GM23338 (cell line): ENCODE results near the gene TIMM10. TPM values are rescaled to one million over a fixed set of nuclear protein-coding genes. Genes with fewer than 3 reads are reported as not detected.
A peak's percentile ranks its signal among the peaks of the same experiment; 100 is the strongest.

Source experiments
- ATAC-seq: fragments of 200-7000 bp; cut with Tn5 transposase; 3 replicates; pipeline ENCODE4 v1.9.1; 2020
- DNase-seq: peaks from one replicate; pipeline ENCODE4 v3.0.0-alpha.2; 2015; ENCODE audit warnings: low spot score
- H2AFZ ChIP-seq: fragments of 200-600 bp; sonication (generic); 2 replicates; pipeline ENCODE4 v1.8.0; 2016; ENCODE audit warnings: antibody characterized with exemption, mild to moderate bottlenecking, moderate library complexity
- H3F3A ChIP-seq: fragments of 200-600 bp; sonication (generic); replicated peaks from 2 replicates; pipeline ENCODE4 v1.8.0; 2017; ENCODE audit warnings: antibody characterized with exemption, mixed run types, low read depth
- H3K27ac ChIP-seq: fragments of 200-600 bp; sonication (generic); 2 replicates; pipeline ENCODE4 v1.6.1; 2016; ENCODE audit warnings: low read depth
- H3K27me3 ChIP-seq: fragments of 200-600 bp; sonication (generic); 2 replicates; pipeline ENCODE4 v1.8.0; 2016; ENCODE audit warnings: mild to moderate bottlenecking, mixed run types, moderate library complexity; ENCODE audit not compliant: insufficient read depth
- H3K36me3 ChIP-seq: fragments of 200-600 bp; sonication (generic); 2 replicates; pipeline ENCODE4 v1.8.0; 2016; ENCODE audit warnings: mild to moderate bottlenecking; ENCODE audit not compliant: insufficient read depth
- H3K4me1 ChIP-seq: fragments of 200-600 bp; sonication (generic); 2 replicates; pipeline ENCODE4 v1.8.0; 2016; ENCODE audit warnings: mild to moderate bottlenecking, moderate library complexity; ENCODE audit not compliant: insufficient read depth
- H3K4me2 ChIP-seq: fragments of 200-600 bp; sonication (generic); 2 replicates; pipeline ENCODE4 v1.7.1; 2017; ENCODE audit warnings: mixed run types
- H3K4me3 ChIP-seq: fragments of 200-600 bp; sonication (generic); 2 replicates; pipeline ENCODE4 v1.6.1; 2016; ENCODE audit warnings: mixed run types
- H3K79me2 ChIP-seq: fragments of 200-600 bp; sonication (generic); replicated peaks from 2 replicates; pipeline ENCODE4 v1.8.0; 2017; ENCODE audit warnings: mild to moderate bottlenecking; ENCODE audit not compliant: insufficient read depth
- H3K9me2 ChIP-seq: fragments of 200-600 bp; sonication (generic); 2 replicates; pipeline ENCODE4 v1.8.0; 2017; ENCODE audit not compliant: insufficient read depth
- H4K20me1 ChIP-seq: fragments of 200-600 bp; sonication (generic); replicated peaks from 2 replicates; pipeline ENCODE4 v1.8.0; 2017; ENCODE audit warnings: mild to moderate bottlenecking; ENCODE audit not compliant: insufficient read depth
- H3K27ac Mint-ChIP-seq: 2 replicates; pipeline ENCODE4 v1.8.0; 2020; ENCODE audit warnings: inconsistent platforms, mild to moderate bottlenecking, moderate library complexity, mixed read lengths
- H3K27me3 Mint-ChIP-seq: 3 replicates; pipeline ENCODE4 v1.8.0; 2022; ENCODE audit warnings: low read depth, mild to moderate bottlenecking, moderate library complexity, mixed read lengths, inconsistent platforms; ENCODE audit not compliant: insufficient read depth, poor library complexity
- H3K36me3 Mint-ChIP-seq: 3 replicates; pipeline ENCODE4 v1.8.0; 2021; ENCODE audit warnings: low read depth, mild to moderate bottlenecking, inconsistent platforms, moderate library complexity, mixed read lengths
- H3K4me1 Mint-ChIP-seq: 3 replicates; pipeline ENCODE4 v1.8.0; 2020; ENCODE audit warnings: mild to moderate bottlenecking, inconsistent platforms, mixed read lengths
- H3K4me3 Mint-ChIP-seq: 3 replicates; pipeline ENCODE4 v1.8.0; 2021; ENCODE audit warnings: moderate library complexity, mild to moderate bottlenecking, inconsistent platforms, mixed read lengths
- H3K9me3 Mint-ChIP-seq: 3 replicates; pipeline ENCODE4 v1.8.0; 2020; ENCODE audit warnings: moderate library complexity, mild to moderate bottlenecking, inconsistent platforms, mixed read lengths
- CREB1 ChIP-seq: fragments of 250-450 bp; sonication (Bioruptor Pico); IDR thresholded peaks from 2 replicates; pipeline ENCODE4 v1.5.0; 2020; ENCODE audit warnings: low read depth, mild to moderate bottlenecking, moderate library complexity
- EZH2 ChIP-seq: fragments of 200-600 bp; sonication (generic); IDR thresholded peaks from one replicate; pipeline ENCODE4 v1.8.0; 2017; ENCODE audit warnings: antibody characterized with exemption, mild to moderate bottlenecking, low read depth; ENCODE audit not compliant: unreplicated experiment
- EZH2phosphoT487 ChIP-seq: fragments of 200-600 bp; sonication (generic); IDR thresholded peaks from one replicate; pipeline ENCODE4 v1.8.1; 2018; ENCODE audit warnings: antibody characterized with exemption; ENCODE audit not compliant: unreplicated experiment
- POLR2AphosphoS5 ChIP-seq: IDR thresholded peaks from 2 replicates; pipeline ENCODE4 v1.6.1; 2016; ENCODE audit warnings: antibody characterized with exemption, low read depth
- STAT1 ChIP-seq: IDR thresholded peaks from one replicate; pipeline ENCODE4 v1.6.1; 2016; ENCODE audit warnings: antibody characterized with exemption; ENCODE audit not compliant: unreplicated experiment
- ZNF114 ChIP-seq: fragments of 250-450 bp; sonication (Bioruptor Pico); IDR thresholded peaks from 2 replicates; pipeline ENCODE4 v1.5.0; 2020; ENCODE audit warnings: mild to moderate bottlenecking, moderate library complexity
- ZNF331 ChIP-seq: fragments of 250-450 bp; sonication (Bioruptor Pico); IDR thresholded peaks from 2 replicates; pipeline ENCODE4 v1.5.0; 2020; ENCODE audit warnings: low read depth, mild to moderate bottlenecking, moderate library complexity
- polyA plus RNA-seq: library from polyadenylated mRNA; unstranded; fragments of >200 nt; fragmentation: Nextera tagmentation; extraction: Ambion mirVana; gene quantifications from 2 replicates; pipeline ENCODE4 v1.2.1, GENCODE V29; 2016
- total RNA-seq: library from RNA; depleted of rRNA; stranded (reverse); fragments of >200 nt; shearing (Covaris generic); gene quantifications from 2 replicates; pipeline ENCODE4 v1.2.3, GENCODE V29; 2014
- TF ChIP-seq, protein P1 (sequence below): IDR thresholded peaks from 2 replicates; pipeline ENCODE4 v1.6.1; 2016; ENCODE audit warnings: antibody characterized with exemption
- TF ChIP-seq, protein P2 (sequence below): IDR thresholded peaks from one replicate; pipeline ENCODE4 v1.6.1; 2018; ENCODE audit warnings: antibody characterized with exemption; ENCODE audit not compliant: unreplicated experiment
- TF ChIP-seq, protein P3 (sequence below), 2 experiments: fragments of 200-600 bp in 1 of 2; sonication (generic) in 1 of 2; conservative IDR thresholded peaks; 2 replicates each; pipeline versions ENCODE4 v1.5.1 to v1.6.1; 2016 to 2017; ENCODE audit warnings: antibody characterized with exemption in 2 of 2, low read depth in 2 of 2, mild to moderate bottlenecking in 2 of 2, moderate library complexity in 1 of 2
- TF ChIP-seq, protein P4 (sequence below): fragments of 250-450 bp; sonication (Bioruptor Pico); IDR thresholded peaks from 2 replicates; pipeline ENCODE4 v1.5.0; 2020; ENCODE audit warnings: mild to moderate bottlenecking, moderate library complexity

Gene TIMM10
- total and polyA plus RNA-seq, 2 experiments from 2014 or later, result 59.1 to 194 TPM

DNA sequence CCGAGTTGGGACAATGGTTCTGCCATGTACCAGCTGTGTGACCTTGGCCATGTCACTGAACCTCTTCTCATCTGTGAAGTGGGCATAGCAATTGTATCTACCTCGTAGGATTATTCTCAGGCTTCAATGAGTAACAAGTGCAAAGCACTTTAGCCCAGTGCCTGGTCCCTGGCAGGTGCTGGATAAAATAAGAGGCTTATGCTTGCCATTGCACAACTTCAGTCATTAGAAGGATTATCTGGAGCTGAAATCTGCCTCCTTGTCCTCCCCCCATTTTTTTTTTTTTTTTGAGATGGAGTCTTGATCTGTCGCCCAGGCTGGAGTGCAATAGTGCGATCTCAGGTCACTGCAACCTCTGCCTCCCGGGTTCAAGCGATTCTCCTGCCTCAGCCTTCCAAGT, 14.0 kb upstream of the TIMM10 start (continued):
- TF ChIP-seq, protein P1, sequence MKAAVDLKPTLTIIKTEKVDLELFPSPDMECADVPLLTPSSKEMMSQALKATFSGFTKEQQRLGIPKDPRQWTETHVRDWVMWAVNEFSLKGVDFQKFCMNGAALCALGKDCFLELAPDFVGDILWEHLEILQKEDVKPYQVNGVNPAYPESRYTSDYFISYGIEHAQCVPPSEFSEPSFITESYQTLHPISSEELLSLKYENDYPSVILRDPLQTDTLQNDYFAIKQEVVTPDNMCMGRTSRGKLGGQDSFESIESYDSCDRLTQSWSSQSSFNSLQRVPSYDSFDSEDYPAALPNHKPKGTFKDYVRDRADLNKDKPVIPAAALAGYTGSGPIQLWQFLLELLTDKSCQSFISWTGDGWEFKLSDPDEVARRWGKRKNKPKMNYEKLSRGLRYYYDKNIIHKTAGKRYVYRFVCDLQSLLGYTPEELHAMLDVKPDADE, result no peak

DNA sequence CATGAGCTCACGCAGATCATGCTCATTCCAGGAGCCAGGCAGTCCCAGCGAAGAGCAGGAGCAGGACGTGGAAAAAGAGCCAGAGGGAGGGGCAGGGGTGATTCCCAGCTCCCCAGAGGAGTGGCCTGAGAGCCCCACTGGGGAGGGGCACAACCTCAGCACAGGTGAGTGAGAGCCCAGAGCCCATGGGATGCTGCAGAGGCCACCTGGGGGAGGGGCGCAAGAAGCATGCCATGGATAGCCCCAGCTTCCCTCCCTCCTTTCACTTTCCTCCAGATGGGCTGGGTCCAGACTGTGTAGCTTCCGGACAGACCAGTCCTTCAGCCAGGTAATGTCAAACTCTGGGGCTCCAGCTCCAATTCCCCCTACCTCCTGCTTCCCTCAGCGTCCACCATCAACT, 13.0 kb upstream of the TIMM10 start:
- 0 out of 2 replicates have a peak overlapping the region, but pooled peaks have one; percentile 76 for H2AFZ ChIP-seq
- H3K79me2 ChIP-seq, result no peaks in the 10 kb centered on the region
- DNase-seq, result peak; percentile 60
- H3K4me1 ChIP-seq, result peaks cover 16% of the 10 kb centered on the region; the same call in 1 of the 2 replicates
- peaks cover 5% of the 10 kb centered on the region; the same call in 1 of the 3 replicates for H3K36me3 Mint-ChIP-seq
- no peaks in the 10 kb centered on the region for H4K20me1 ChIP-seq
- peaks cover 18% of the 10 kb centered on the region for H3K27me3 Mint-ChIP-seq
- H3K36me3 ChIP-seq, result no peaks in the 10 kb centered on the region
- peak overlapping the region; percentile 9; the same call in 1 of the 3 replicates for H3K4me3 Mint-ChIP-seq
- peak; percentile 71 for ATAC-seq
- no peaks in the 10 kb centered on the region for H3K27me3 ChIP-seq
- no peaks in the 10 kb centered on the region for H3K9me2 ChIP-seq
- H3K27ac ChIP-seq, result no peak overlapping the region
- peaks cover 20% of the 10 kb centered on the region for H3K4me1 Mint-ChIP-seq
- no peaks in the 10 kb centered on the region for H3F3A ChIP-seq
- H3K4me2 ChIP-seq, result peak overlapping the region; percentile 70
- peaks cover 3% of the 10 kb centered on the region; the same call in 2 of the 3 replicates for H3K9me3 Mint-ChIP-seq
- H3K4me3 ChIP-seq, result no peak overlapping the region
- H3K27ac Mint-ChIP-seq, result no peak overlapping the region
- TF ChIP-seq, protein P2, sequence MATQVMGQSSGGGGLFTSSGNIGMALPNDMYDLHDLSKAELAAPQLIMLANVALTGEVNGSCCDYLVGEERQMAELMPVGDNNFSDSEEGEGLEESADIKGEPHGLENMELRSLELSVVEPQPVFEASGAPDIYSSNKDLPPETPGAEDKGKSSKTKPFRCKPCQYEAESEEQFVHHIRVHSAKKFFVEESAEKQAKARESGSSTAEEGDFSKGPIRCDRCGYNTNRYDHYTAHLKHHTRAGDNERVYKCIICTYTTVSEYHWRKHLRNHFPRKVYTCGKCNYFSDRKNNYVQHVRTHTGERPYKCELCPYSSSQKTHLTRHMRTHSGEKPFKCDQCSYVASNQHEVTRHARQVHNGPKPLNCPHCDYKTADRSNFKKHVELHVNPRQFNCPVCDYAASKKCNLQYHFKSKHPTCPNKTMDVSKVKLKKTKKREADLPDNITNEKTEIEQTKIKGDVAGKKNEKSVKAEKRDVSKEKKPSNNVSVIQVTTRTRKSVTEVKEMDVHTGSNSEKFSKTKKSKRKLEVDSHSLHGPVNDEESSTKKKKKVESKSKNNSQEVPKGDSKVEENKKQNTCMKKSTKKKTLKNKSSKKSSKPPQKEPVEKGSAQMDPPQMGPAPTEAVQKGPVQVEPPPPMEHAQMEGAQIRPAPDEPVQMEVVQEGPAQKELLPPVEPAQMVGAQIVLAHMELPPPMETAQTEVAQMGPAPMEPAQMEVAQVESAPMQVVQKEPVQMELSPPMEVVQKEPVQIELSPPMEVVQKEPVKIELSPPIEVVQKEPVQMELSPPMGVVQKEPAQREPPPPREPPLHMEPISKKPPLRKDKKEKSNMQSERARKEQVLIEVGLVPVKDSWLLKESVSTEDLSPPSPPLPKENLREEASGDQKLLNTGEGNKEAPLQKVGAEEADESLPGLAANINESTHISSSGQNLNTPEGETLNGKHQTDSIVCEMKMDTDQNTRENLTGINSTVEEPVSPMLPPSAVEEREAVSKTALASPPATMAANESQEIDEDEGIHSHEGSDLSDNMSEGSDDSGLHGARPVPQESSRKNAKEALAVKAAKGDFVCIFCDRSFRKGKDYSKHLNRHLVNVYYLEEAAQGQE, result no peak
- TF ChIP-seq EZH2 (no peak), STAT1 (no peak), ZNF331 (CRISPR knock-in tag) (no peak), EZH2phosphoT487 (no peak), ZNF114 (CRISPR knock-in tag) (no peak), CREB1 (no peak), POLR2AphosphoS5 (no peak)
- TF ChIP-seq, protein P3, sequence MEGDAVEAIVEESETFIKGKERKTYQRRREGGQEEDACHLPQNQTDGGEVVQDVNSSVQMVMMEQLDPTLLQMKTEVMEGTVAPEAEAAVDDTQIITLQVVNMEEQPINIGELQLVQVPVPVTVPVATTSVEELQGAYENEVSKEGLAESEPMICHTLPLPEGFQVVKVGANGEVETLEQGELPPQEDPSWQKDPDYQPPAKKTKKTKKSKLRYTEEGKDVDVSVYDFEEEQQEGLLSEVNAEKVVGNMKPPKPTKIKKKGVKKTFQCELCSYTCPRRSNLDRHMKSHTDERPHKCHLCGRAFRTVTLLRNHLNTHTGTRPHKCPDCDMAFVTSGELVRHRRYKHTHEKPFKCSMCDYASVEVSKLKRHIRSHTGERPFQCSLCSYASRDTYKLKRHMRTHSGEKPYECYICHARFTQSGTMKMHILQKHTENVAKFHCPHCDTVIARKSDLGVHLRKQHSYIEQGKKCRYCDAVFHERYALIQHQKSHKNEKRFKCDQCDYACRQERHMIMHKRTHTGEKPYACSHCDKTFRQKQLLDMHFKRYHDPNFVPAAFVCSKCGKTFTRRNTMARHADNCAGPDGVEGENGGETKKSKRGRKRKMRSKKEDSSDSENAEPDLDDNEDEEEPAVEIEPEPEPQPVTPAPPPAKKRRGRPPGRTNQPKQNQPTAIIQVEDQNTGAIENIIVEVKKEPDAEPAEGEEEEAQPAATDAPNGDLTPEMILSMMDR (conservative IDR thresholded peaks at IDR 0.05; ENCODE audit: low read depth in 2 of 2), result no peak
- TF ChIP-seq, protein P4, sequence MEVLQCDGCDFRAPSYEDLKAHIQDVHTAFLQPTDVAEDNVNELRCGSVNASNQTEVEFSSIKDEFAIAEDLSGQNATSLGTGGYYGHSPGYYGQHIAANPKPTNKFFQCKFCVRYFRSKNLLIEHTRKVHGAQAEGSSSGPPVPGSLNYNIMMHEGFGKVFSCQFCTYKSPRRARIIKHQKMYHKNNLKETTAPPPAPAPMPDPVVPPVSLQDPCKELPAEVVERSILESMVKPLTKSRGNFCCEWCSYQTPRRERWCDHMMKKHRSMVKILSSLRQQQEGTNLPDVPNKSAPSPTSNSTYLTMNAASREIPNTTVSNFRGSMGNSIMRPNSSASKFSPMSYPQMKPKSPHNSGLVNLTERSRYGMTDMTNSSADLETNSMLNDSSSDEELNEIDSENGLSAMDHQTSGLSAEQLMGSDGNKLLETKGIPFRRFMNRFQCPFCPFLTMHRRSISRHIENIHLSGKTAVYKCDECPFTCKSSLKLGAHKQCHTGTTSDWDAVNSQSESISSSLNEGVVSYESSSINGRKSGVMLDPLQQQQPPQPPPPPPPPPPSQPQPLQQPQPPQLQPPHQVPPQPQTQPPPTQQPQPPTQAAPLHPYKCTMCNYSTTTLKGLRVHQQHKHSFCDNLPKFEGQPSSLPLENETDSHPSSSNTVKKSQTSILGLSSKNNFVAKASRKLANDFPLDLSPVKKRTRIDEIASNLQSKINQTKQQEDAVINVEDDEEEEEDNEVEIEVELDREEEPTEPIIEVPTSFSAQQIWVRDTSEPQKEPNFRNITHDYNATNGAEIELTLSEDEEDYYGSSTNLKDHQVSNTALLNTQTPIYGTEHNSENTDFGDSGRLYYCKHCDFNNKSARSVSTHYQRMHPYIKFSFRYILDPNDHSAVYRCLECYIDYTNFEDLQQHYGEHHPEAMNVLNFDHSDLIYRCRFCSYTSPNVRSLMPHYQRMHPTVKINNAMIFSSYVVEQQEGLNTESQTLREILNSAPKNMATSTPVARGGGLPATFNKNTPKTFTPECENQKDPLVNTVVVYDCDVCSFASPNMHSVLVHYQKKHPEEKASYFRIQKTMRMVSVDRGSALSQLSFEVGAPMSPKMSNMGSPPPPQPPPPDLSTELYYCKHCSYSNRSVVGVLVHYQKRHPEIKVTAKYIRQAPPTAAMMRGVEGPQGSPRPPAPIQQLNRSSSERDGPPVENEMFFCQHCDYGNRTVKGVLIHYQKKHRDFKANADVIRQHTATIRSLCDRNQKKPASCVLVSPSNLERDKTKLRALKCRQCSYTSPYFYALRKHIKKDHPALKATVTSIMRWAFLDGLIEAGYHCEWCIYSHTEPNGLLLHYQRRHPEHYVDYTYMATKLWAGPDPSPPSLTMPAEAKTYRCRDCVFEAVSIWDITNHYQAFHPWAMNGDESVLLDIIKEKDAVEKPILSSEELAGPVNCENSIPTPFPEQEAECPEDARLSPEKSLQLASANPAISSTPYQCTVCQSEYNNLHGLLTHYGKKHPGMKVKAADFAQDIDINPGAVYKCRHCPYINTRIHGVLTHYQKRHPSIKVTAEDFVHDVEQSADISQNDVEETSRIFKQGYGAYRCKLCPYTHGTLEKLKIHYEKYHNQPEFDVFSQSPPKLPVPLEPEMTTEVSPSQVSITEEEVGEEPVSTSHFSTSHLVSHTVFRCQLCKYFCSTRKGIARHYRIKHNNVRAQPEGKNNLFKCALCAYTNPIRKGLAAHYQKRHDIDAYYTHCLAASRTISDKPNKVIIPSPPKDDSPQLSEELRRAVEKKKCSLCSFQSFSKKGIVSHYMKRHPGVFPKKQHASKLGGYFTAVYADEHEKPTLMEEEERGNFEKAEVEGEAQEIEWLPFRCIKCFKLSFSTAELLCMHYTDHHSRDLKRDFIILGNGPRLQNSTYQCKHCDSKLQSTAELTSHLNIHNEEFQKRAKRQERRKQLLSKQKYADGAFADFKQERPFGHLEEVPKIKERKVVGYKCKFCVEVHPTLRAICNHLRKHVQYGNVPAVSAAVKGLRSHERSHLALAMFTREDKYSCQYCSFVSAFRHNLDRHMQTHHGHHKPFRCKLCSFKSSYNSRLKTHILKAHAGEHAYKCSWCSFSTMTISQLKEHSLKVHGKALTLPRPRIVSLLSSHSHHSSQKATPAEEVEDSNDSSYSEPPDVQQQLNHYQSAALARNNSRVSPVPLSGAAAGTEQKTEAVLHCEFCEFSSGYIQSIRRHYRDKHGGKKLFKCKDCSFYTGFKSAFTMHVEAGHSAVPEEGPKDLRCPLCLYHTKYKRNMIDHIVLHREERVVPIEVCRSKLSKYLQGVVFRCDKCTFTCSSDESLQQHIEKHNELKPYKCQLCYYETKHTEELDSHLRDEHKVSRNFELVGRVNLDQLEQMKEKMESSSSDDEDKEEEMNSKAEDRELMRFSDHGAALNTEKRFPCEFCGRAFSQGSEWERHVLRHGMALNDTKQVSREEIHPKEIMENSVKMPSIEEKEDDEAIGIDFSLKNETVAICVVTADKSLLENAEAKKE (CRISPR knock-in tag), result no peak
- TF ChIP-seq, protein P1, result no peak
